ENCODE measurements around the gene TMEM106B.
"Not testable (repeated sequence)": the region's sequence is repeated elsewhere in the genome, so short reads cannot be mapped to it uniquely, and the experiment has no call there.

The TMEM106B gene

DNA sequence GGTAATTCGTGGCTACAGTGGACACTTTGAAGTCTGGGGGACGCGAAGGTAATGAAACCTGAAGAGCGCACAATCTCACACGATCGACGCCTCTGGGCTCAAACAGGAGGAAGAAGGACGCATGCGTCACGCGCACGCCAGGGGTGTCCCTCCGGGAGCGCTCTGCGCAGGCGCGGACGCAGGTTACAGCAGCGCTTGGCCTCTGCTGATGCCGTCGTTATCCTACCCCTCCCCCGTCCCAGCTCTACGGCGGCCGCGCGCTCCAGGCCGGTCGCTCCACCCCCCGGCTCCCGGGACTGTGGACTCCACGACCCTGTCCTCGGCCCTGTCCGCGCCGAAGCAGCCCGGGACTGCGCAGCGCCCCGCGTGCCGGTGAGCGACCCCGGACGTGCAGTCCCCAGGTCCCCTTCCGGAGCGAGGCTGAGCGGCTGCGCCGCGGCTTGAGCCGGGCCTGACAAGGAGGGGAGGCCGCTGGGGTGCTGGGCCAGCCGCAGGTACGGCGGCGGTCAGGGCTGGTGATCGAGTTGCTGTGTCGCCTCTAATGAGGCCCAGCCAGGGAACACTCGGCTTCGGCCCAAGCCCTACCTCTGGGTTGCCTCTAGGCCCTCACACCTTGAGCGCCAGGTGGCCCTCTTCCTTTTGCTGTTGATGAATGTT lies at the start of gene TMEM106B:
Gene TMEM106B (plus strand): TSS at position 241 of the 657 bp plus-strand sequence. CDS start 3,517 bp downstream, outside the sequence.
- DNase-seq (ENCODE audit: low spot score) = peak; percentile 96

DNA sequence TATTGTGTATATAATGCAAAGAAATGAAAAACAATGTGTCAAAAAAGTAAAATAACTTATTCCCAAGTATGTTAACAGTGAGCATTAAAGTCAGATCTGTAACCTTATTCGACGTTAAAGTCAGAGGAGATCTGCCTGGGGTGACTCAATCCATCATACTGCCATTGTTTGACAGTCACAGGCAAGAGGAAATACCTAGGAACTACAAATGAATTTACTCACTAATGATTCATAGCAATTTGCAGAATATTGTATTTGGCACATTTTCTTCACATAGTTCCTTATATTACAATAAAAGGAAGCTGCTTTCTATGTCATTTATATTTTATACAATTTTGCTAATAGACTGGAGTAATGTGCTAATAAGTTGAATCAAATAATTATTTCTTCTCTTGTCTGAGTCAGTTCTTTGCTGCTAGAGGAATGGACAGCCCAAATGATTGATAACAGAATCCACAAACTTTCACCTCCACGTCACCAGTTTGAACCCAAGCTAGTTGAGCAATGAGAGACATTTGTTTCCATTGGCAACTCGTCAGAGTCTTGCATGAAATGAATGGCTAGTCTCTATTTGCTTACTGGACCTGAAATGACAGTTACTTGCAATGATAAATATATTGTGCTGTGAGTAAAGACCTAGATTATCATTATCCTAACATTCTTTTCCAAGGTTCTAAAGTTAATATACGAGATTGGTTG lies 48.5 kb upstream of the TMEM106B start:
- DNase-seq (ENCODE audit: low spot score) = no peak

DNA sequence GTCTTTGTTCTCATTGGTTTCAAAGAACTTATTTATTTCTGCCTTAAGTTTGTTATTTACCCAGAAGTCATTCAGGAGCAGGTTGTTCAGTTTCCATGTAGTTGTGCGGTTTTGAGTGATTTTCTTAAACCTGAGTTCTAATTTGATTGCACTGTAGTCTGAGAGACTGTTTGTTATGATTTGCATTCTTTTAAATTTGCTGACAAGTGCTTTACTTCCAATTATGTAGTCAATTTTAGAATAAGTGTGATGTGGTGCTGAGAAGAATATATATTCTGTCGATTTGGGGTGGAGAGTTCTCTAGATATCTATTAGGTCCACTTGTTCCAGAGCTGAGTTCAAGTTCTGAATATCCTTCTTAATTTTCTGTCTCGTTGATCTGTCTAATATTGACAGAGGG lies 43.0 kb upstream of the TMEM106B start:
- DNase-seq (ENCODE audit: low spot score) = not testable (repeated sequence)

DNA sequence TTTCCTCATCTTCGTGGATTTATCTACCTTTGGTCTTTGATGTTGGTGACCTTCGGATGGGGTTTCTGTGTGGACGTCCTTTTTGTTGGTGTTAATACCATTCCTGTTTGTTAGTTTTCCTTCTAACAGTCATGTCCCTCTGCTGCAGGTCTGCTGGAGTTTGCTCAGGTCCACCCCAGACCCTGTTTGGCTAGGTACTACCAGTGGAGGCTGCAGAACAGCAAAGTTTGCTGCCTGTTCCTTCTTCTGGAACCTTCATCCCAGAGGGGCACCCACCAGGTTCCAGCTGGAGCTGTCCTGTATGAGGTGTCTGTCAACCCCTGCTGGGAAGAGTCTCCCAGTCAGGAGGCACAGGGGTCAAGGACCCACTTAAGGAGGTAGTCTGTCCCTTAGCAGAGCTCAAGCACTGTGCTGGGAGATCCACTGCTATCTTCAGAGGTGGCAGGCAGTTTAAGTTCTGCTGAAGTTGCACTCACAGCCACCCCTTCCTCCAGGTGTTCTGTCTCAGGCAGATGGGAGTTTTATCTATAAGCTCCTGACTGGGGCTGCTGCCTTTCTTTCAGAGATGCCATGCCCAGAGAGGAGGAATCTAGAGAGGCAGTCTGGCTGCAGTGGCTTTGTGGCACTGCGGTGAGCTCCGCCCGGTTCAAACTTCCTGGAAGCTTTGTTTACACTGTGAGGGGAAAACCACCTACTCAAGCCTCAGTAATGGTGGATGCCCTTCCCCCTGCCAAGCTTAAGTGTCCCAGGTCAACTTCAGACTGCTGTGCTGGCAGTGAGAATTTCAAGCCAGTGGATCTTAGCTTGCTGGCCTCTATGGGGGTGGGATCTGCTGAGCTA lies 40.9 kb upstream of the TMEM106B start:
- not testable (repeated sequence) for DNase-seq (ENCODE audit: low spot score)

DNA sequence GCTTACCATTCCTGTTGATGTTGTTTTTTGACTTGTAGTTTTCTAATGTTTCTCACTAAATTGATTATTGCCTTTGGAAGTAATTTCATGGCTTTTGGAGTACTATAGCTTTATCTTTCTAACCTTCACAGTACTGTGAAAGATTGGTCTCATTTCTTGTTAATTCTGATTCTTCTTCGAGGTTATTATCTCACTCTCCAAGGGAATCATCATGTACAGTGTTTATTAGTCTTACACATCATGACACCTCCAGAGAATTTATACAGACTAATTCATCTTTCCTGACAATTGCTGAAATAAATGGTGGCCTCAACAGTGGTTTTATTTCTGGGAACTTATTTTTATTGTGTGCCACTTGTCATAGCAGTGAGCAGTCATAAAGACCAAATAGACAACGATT lies 37.4 kb upstream of the TMEM106B start:
- no peak for DNase-seq (ENCODE audit: low spot score)

DNA sequence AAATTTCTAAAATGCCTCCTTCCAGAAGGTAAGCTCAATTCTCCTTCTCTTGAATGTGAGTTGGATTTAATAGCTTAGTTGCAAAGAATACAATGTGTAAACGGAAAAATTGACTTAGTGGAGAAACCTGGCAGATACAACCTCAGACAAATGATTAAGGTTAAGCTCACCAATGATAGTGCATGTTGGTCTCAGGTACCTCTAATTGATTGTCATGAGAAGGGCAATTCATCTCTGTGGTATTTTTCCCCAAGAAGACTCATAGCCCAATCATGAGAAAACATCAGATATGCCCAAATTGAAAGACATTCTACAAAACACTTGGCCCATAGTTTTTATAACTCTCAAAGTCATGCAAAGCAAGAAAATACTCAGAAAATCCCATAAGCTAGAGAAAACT lies 36.2 kb upstream of the TMEM106B start:
- no peak for DNase-seq (ENCODE audit: low spot score)

DNA sequence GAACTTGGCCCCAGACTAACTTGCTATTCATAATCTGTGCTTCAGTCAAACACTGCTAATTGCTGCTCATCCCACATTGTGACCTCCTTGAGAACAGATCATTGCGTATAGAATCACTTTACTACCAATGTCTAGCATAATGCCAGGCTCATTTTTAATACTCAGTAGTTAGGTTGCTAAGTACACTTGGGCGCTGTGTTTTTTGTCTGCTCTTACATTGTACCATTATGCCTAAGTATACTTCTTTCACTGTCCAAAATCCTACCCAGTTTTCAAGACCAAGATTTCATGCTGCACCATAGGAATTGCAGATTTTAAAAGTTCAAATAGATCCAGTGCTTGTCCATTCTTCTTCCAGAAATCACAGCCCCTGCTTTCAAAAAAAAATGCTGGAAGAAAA lies 32.8 kb upstream of the TMEM106B start:
- no peak for DNase-seq (ENCODE audit: low spot score)

DNA sequence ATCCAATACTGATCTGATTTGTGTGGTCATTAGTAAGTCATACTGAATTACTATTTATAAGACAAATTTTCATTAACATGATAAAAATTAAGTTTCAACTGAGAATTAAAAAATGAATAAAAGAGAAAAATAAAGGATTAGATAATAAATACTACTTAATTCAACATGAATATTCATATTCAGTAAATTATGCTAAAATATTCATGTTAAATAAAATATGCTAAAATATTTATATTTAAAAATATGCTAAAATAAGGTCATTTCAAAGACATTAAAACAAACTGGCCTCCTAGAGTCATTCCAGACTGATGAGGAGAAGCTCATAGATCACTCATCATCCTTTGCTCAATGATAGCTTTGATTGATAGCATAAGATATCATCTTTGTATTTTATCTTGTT lies 16.7 kb upstream of the TMEM106B start:
- DNase-seq (ENCODE audit: low spot score) = no peak

DNA sequence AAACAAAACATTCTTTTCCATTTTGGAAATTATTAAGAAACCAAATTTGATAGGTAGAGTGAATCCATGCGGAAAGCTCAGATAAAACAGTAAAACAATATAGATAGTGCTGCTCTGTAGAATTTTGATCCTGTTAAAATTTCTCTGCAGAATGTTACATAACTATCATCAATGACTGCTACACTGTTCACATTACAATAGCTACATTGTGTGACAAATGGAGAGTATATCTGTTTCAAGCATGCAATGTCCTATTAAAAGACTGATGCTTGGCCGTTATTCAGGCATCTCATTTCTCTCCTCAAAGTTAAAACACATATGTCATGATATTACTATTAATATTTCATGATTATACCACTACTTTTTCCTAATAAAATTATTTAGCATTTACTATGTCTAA lies 14.7 kb upstream of the TMEM106B start:
- DNase-seq (ENCODE audit: low spot score) = peak; percentile 15

DNA sequence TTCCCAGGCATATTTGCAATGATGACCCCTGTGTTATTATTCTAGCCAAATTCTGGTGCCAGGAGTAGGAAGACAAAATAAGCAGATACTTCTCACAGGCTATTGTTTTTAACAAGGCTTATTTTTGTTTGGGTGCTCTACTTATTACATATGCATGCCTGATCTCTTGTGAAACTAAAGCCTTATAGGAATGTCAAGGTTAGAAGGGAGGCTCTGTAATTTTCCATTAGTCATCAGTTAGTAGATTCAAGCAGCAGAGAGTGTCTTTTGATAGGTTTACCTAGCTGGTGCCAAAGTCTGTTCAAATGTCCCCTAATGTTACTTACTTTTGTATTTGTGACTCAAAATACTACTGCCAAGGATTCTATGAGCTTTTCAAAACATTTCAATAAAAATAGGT lies 11.7 kb upstream of the TMEM106B start:
- DNase-seq (ENCODE audit: low spot score) = no peak

DNA sequence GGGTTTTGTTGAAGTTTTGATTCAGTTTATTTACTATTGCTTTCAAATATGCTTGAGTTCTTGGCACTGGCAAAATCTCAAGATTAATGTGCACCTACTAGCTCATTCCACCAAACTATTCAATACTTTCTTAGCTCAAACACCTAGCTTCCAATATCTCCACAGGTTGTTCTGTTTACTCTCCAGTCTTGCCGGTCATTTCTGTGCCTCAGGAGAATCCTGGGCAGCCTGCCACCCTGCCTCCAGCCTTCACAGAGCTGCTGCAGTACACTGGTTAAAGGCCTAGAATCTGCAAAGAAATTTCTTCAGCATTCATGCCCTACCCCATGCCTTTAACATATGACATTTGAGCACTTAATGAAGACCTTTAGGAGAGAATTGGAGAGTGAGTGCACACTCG lies 4.0 kb upstream of the TMEM106B start:
- no peak for DNase-seq (ENCODE audit: low spot score)

DNA sequence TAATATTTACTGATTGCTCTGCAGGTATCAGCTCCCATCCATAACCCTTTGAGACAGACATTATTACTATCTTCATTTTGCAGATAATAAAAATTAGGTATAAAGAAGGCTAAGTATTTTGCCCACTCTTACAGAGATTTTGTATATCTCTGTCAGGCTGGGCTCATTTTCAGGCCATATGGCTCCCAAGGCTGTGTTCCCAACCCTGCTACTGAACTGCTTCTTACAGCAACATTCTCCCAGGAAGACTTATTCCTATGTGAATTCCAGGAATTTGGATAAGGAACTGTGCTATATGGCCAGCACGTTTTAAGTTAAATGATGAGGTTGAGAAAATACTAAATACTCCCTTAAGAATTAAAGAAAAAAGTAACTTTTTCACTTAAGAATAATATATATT lies 1.9 kb upstream of the TMEM106B start:
- DNase-seq (ENCODE audit: low spot score) = no peak

DNA sequence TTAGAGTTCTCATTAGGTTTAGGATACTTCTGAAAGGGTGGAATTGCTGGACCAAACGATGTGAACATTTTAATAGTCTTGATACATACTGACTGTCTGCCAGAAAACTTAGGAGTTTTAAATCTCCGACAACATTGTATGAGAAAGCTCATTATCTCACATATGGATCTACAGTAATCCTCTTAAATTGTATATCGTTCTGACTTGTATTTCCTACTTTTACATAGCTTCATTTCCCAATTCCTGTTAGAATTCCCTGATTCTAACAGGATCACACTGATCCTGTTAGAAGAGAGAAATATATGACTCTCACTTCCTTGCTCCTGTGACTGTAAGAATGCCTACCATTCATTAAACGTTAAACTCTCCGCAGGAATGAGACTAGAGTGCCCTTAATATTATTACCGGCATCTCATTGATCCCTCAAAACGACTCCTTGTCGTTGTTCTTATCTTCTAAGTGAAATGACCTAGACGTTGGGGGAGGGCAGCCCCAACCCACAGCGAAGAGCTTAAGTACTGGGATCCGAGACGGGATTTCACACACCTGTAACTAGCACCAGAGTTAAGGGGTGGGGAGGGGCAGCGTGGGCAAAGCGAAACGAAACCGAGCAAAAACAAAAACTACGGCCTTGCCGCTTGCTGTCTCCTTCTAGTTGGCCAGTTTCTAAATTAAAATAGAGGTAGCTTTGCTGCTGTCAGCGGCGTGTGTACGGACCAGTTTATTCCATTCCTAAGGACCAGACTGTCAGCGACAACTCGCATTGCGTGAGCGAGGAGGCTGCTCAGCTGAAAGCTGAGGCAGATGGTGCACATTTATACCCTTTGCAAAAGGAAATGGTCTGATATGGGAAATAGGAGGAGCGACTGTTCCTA lies 678 bp upstream of the TMEM106B start:
- no peak for DNase-seq (ENCODE audit: low spot score)

DNA sequence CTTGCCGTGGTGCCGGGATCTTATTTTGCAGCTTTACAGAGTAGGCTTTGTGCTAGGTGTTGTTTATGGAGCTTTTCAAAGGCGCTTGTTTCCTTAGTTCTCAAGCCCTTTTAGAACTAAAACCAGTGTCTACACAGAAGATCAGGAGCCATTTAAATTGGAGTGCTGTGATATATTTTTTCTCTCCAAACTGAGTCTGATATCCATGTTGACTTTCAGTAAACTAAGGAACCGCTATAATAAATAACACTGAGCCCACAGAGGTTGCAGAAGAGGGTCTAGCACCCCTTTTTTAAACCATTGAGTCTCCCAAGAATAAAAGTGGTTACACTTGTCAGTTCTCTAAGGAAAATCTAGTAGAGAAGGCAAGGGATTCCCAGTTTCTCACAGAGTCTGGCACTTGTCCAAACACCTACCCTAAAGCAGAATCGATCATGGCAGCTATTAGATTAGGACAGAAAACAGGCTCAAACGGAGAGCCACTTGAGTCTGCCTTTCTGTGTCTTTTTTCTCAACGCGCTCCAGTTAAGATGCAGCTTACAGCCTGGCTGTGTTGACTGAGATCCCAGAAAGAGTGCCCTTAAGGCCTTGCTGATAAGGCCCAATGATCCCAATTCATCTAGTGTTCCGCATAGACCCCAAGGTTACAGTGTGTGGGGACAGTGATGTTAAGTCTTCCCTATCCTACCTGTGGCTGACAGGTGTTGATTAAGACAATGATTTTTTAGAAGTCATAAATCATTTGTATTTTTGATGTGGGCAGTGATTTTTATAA lies 804 bp downstream of the TMEM106B start:
- peak; percentile 25 for DNase-seq (ENCODE audit: low spot score)

DNA sequence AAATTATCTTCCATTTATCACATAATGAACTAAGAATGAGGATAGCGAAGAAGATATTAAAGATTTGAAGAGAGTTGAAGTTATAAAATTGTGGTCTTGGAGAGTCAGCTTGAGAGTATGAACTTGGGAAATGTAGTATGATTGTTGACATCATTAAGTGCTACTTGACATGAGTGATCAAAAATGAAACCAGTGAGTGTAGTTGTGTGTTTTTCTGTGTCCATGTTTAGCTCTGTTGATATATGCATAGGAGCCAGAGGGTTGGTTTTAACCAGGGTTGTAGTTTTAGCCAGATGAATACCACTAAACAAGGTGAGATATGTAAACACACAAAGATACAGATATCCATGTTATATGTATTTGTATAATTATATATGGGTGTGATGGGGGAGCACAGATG lies 6.2 kb downstream of the TMEM106B start:
- no peak for DNase-seq (ENCODE audit: low spot score)

DNA sequence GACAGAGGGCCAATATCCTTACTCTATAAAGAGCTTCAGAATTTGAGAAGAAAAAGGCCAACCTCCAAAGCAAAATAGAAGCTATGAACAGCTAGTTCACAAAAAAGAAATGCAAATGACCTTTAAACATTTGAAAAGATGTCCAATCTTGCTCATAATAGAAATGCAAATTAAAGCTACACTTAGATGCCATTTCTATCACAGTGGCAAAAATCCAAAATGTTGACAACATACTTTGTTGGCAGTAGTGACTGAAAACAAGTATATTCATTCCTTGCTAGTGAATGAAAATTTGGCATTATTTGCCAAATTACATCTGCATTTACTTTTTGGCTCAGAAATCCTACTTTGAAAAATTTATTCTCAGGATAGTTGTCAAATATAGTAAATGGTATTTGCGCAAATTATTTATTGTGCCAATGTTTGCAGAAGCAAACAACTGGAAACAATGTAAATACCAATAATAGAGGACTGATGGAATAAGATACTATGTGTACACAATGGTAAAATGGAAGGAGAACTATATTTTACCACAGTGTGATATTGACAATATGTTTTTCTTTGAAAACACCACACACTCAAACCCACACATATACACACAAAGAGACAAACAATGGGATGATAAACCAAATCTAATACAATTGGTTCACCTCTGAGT lies 9.4 kb downstream of the TMEM106B start:
- DNase-seq (ENCODE audit: low spot score) = no peak

DNA sequence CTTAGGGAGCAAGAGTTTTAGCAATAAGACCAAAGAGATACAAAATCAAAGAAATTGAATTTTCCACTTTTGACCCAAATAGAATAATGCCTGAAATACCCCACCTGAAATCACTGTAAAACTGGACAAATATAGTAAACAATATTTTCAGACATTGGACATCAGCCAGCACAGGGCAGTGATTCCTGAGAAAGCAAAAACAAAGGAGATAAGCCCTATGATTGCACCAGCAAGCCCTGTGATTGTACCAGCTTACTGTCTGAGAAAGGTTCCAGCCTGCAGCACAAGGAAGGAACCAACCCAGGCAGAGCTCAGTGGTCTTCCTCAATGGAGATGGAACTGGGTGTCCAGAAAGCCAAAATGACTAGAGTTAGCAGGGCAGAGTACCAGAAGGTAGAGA lies 10.3 kb downstream of the TMEM106B start:
- no peak for DNase-seq (ENCODE audit: low spot score)

DNA sequence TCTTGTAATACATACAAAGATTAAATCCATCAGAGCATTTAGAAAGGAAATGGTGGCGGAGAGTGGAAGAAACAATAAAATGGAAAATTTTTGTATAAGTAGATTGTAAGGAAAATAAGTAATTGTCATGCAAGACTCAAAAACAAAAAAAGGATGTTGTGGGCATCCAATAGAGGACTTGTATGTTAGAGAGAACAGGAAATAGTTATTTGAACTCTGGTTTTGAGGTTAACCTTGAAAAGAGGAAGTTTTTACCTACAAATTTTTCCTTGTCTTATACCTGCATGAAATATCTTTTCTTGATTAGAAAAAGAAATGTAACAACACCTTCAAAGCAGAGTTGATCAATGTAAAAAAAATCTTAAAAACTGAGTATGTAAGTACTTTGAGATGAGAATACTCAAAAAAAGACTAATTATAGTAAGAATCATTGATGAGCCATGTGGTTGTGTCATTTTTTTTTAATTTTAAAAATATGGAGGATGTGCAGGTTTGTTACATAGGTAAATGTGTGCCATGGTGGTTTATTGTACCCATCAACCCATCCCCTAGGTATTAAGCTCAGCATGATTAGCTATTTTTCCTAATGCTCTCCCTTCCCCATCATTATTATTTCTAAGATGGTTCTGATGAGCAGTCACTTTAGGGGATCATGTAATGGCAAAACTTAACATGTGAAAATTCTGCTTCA lies 11.9 kb downstream of the TMEM106B start:
- no peak for DNase-seq (ENCODE audit: low spot score)

DNA sequence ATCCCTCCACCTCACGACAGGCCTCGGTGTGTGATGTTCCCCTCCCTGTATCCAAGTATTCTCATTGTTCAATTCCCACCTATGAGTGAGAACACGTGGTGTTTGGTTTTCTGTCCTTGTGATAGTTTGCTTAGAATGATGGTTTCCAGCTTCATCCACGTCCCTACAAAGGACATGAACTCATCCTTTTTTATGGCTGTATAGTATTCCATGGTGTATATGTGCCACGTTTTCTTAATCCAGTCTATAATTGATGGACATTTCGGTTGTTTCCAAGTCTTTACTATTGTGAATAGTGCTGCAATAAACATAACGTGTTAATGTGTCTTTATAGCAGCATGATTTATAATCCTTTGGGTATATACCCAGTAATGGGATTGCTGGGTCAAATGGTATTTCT lies 13.9 kb downstream of the TMEM106B start:
- not testable (repeated sequence) for DNase-seq (ENCODE audit: low spot score)

DNA sequence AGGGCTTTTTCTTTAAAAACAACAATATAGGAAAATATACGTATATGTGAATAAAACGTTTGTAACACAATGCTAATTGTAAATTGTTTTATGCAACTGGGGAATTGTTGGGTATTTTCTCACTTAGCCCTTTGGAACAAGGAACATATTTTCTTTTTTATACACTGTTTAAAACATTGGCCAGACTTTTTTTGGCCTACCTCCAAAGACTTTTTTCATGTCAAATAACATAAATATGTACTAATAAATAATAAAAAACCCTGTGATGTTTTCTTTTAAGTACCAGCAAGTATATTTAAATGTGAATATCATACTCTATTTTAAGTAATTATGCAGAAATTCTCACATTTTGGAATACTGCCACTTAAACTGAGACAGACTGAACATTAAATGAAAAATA lies 15.7 kb downstream of the TMEM106B start:
- no peak for DNase-seq (ENCODE audit: low spot score)
